GM10248 (cell line): Measurements from ENCODE around the gene NAPA.
"Not testable (repeated sequence)": the region's sequence is repeated elsewhere in the genome, so short reads cannot be mapped to it uniquely, and the experiment has no call there.

Source experiments
- CTCF ChIA-PET: fragments of 300-600 bp; sonication (Branson Sonifier 250); formaldehyde crosslinking; extraction: SDS; loops from one replicate; lab custom pipeline; 2021; ENCODE audit warnings: antibody characterized with exemption; lab: Yijun Ruan, JAX
- POLR2A ChIA-PET: fragments of 350-650 bp; sonication (Branson Sonifier 250); formaldehyde crosslinking; extraction: SDS; loops from one replicate; lab custom pipeline; 2020; ENCODE audit warnings: antibody characterized with exemption; lab: Yijun Ruan, JAX
- DNase-seq: peaks from one replicate; pipeline ENCODE4 v3.0.0; 2012; ENCODE audit errors: extremely low spot score
- CTCF ChIP-seq: IDR thresholded peaks from 2 replicates; pipeline ENCODE4 v1.5.1; 2012; ENCODE audit warnings: mild to moderate bottlenecking, low read depth; ENCODE audit errors: extremely low read depth, missing control alignments, control extremely low read depth

Gene NAPA

GRCh38 chr19:47486900-47487299 is 28.0 kb downstream of the NAPA start:
- ChIA-PET CTCF (interaction anchor here (1.5 to 3.3 kb wide), 4 partner anchors 24 to 221 kb away, joined by 4 to 21 read pairs (median 6); partner anchors contain the start of gene NAPA), POLR2A (interaction anchor here (0.7 kb wide), 1 partner anchor 313 kb away, joined by 3 read pairs; no protein-coding TSS in a partner anchor)
- no peak for DNase-seq
- no peak for TF ChIP-seq CTCF

GRCh38 chr19:47486220-47486619 is 28.6 kb downstream of the NAPA start:
- POLR2A ChIA-PET, DNase-seq: not testable (repeated sequence)
- CTCF ChIA-PET: interaction anchor here (1.5 to 1.7 kb wide), 2 partner anchors 95 to 221 kb away, joined by 4 to 7 read pairs; no protein-coding TSS in a partner anchor

- ChIA-PET POLR2A (no interaction called here), CTCF (interaction anchor here (0.9 to 2.5 kb wide), 6 partner anchors 9 to 194 kb away, joined by 3 to 13 read pairs (median 8); no protein-coding TSS in a partner anchor)
- DNase-seq: no peak
- TF ChIP-seq CTCF: no peak
These were observed 29.7 kb downstream of the NAPA start for GRCh38 chr19:47485210-47485609.

- CTCF ChIA-PET: interaction anchor here (0.6 to 2.5 kb wide), 40 partner anchors 8 to 276 kb away, joined by 3 to 24 read pairs (median 4); partner anchors contain the start of genes DHX34, NAPA and SLC8A2
- peak; percentile 97 for TF ChIP-seq CTCF
- POLR2A ChIA-PET: interaction anchor here (0.5 to 1.2 kb wide), 5 partner anchors 9 to 1089 kb away, joined by 3 to 11 read pairs (median 3); no protein-coding TSS in a partner anchor
- DNase-seq: peak; percentile 96
These were observed 30.8 kb downstream of the NAPA start, which contains the start of gene KPTN for GRCh38 chr19:47483800-47484690. Gene KPTN, minus strand, starts transcription at chr19:47484219. Its CDS starts 59 bp downstream, at chr19:47484160.

- no peak for DNase-seq
- CTCF ChIA-PET: interaction anchor here (0.6 to 2.5 kb wide), 26 partner anchors 9 to 277 kb away, joined by 3 to 24 read pairs (median 4); partner anchors contain the start of genes DHX34 and NAPA
- TF ChIP-seq CTCF: no peak
- POLR2A ChIA-PET: interaction anchor here (0.7 to 1.2 kb wide), 3 partner anchors 8 to 25 kb away, joined by 3 read pairs; no protein-coding TSS in a partner anchor
These were observed 31.7 kb downstream of the NAPA start for GRCh38 chr19:47483200-47483599.

- TF ChIP-seq CTCF: no peak
- CTCF ChIA-PET: no interaction called here
- POLR2A ChIA-PET: no interaction called here
- no peak for DNase-seq
These were observed 33.3 kb downstream of the NAPA start for GRCh38 chr19:47481460-47482052.
